DMS153 (cell line): ENCODE results near the gene NOM1.

Source experiments
- DNase-seq: peaks from one replicate; lab custom pipeline; 2025; lab: John Stamatoyannopoulos, UW

Gene NOM1

GRCh38 chr7:157004521-157005455, 55.3 kb downstream of the NOM1 start:
- DNase-seq, result no peak

- DNase-seq, result no peak
Observed at GRCh38 chr7:157005456-157006204, 56.1 kb downstream of the NOM1 start.

- no peak for DNase-seq
Observed at GRCh38 chr7:157006205-157006747, 56.8 kb downstream of the NOM1 start.

GRCh38 chr7:157006829-157007469, 57.4 kb downstream of the NOM1 start:
- DNase-seq, result no peak

GRCh38 chr7:157007470-157008066, 58.1 kb downstream of the NOM1 start:
- DNase-seq, result peak; percentile 66

- DNase-seq, result no peak
Observed at GRCh38 chr7:157008206-157009169, 59.0 kb downstream of the NOM1 start.

- DNase-seq, result no peak
Observed at GRCh38 chr7:157009170-157009777, 59.8 kb downstream of the NOM1 start.

- no peak for DNase-seq
Observed at GRCh38 chr7:157009778-157010587, 60.5 kb downstream of the NOM1 start.

- peak; percentile 81 for DNase-seq
Observed at GRCh38 chr7:157010588-157011332, 61.2 kb downstream of the NOM1 start, which contains the start of gene MNX1. TSS of gene MNX1 (minus strand) at chr7:157010663. CDS start at chr7:157010350, 313 bp downstream.

GRCh38 chr7:157011333-157012112, 62.0 kb downstream of the NOM1 start:
- DNase-seq, result peak; percentile 35

- no peak for DNase-seq
Observed at GRCh38 chr7:157012113-157012547, 62.6 kb downstream of the NOM1 start.

- DNase-seq, result no peak
Observed at GRCh38 chr7:157013101-157013500, 63.6 kb downstream of the NOM1 start.

GRCh38 chr7:157013602-157014549, 64.4 kb downstream of the NOM1 start:
- peak; percentile 54 for DNase-seq

GRCh38 chr7:157014635-157015555, 65.4 kb downstream of the NOM1 start:
- no peak for DNase-seq

GRCh38 chr7:157016024-157016351, 66.5 kb downstream of the NOM1 start:
- no peak for DNase-seq
